NCI-H2171 (cell line): ENCODE data around the gene PAMR1.
"Not testable (repeated sequence)": the region's sequence is repeated elsewhere in the genome, so short reads cannot be mapped to it uniquely, and the experiment has no call there.

Source experiments
- DNase-seq: peaks from one replicate; lab custom pipeline; 2025; lab: John Stamatoyannopoulos, UW

Gene PAMR1

GRCh38 chr11:35545391-35546003 lies 20.1 kb upstream of the PAMR1 start:
- no peak for DNase-seq

- no peak for DNase-seq
These were observed 18.1 kb upstream of the PAMR1 start for GRCh38 chr11:35543481-35543880.

- DNase-seq: no peak
These were observed 16.4 kb upstream of the PAMR1 start for GRCh38 chr11:35541621-35542375.

- no peak for DNase-seq
These were observed 15.1 kb upstream of the PAMR1 start for GRCh38 chr11:35540526-35540925.

- no peak for DNase-seq
These were observed 14.4 kb upstream of the PAMR1 start for GRCh38 chr11:35539781-35540281.

- DNase-seq: no peak
These were observed 13.8 kb upstream of the PAMR1 start for GRCh38 chr11:35539256-35539655.

- DNase-seq: no peak
These were observed 11.1 kb upstream of the PAMR1 start for GRCh38 chr11:35536470-35536869.

GRCh38 chr11:35531246-35531645 lies 5.8 kb upstream of the PAMR1 start:
- DNase-seq: no peak

- no peak for DNase-seq
These were observed 4.6 kb upstream of the PAMR1 start for GRCh38 chr11:35529971-35530495.

GRCh38 chr11:35526370-35526792 lies 965 bp upstream of the PAMR1 start:
- no peak for DNase-seq

GRCh38 chr11:35524780-35525179 lies 636 bp downstream of the PAMR1 start:
- no peak for DNase-seq

- DNase-seq: no peak
These were observed 1.6 kb downstream of the PAMR1 start for GRCh38 chr11:35523861-35524260.

- no peak for DNase-seq
These were observed 2.1 kb downstream of the PAMR1 start for GRCh38 chr11:35523331-35523768.

GRCh38 chr11:35522091-35522490 lies 3.3 kb downstream of the PAMR1 start:
- DNase-seq: not testable (repeated sequence)

- no peak for DNase-seq
These were observed 5.0 kb downstream of the PAMR1 start for GRCh38 chr11:35520376-35520775.

GRCh38 chr11:35518766-35519165 lies 6.7 kb downstream of the PAMR1 start:
- no peak for DNase-seq

- DNase-seq: no peak
These were observed 7.9 kb downstream of the PAMR1 start for GRCh38 chr11:35517481-35517880.

- no peak for DNase-seq
These were observed 9.0 kb downstream of the PAMR1 start for GRCh38 chr11:35516403-35516802.

- DNase-seq: no peak
These were observed 10.2 kb downstream of the PAMR1 start for GRCh38 chr11:35515224-35515623.

GRCh38 chr11:35514481-35514880 lies 10.9 kb downstream of the PAMR1 start:
- DNase-seq: no peak

- DNase-seq: no peak
These were observed 13.8 kb downstream of the PAMR1 start for GRCh38 chr11:35511666-35512065.

- no peak for DNase-seq
These were observed 17.7 kb downstream of the PAMR1 start for GRCh38 chr11:35507688-35508087.

GRCh38 chr11:35501776-35502175 lies 23.6 kb downstream of the PAMR1 start:
- no peak for DNase-seq
